Stimulated activated CD4-positive, alpha-beta T cell treated with anti-CD3 and anti-CD28 coated beads, Interleukin-1b, Interleukin-23, amount 100 ng/mL, for 1 hour (primary cell): ENCODE measurements around the gene SMTN.
"Not testable (repeated sequence)": the region's sequence is repeated elsewhere in the genome, so short reads cannot be mapped to it uniquely, and the experiment has no call there.

Source experiments
- DNase-seq, 2 donors: peaks; one replicate each; pipeline ENCODE4 v3.0.0-alpha.2; 2020; ENCODE audit warnings: low read depth in 2 of 2

The SMTN gene

GRCh38 chr22:31090217-31091085 is 9.3 kb downstream of the SMTN start:
- no peak for DNase-seq

- no peak for DNase-seq
These were observed 10.2 kb downstream of the SMTN start for GRCh38 chr22:31091106-31091975.

GRCh38 chr22:31092161-31092560 is 11.0 kb downstream of the SMTN start:
- DNase-seq: no peak

- no peak for DNase-seq
These were observed 12.2 kb downstream of the SMTN start for GRCh38 chr22:31093086-31093850.

- DNase-seq: no peak
These were observed 13.0 kb downstream of the SMTN start for GRCh38 chr22:31094021-31094551.

- DNase-seq: no peak
These were observed 13.6 kb downstream of the SMTN start for GRCh38 chr22:31094741-31095140.

- no peak for DNase-seq
These were observed 14.6 kb downstream of the SMTN start for GRCh38 chr22:31095637-31096249.

- DNase-seq: no peak
These were observed 15.7 kb downstream of the SMTN start for GRCh38 chr22:31096657-31097279.

GRCh38 chr22:31097539-31097938 is 16.4 kb downstream of the SMTN start:
- not testable (repeated sequence) for DNase-seq

GRCh38 chr22:31097941-31098631 is 17.0 kb downstream of the SMTN start:
- no peak for DNase-seq

GRCh38 chr22:31098632-31099110 is 17.6 kb downstream of the SMTN start:
- no peak for DNase-seq

GRCh38 chr22:31099386-31099785 is 18.3 kb downstream of the SMTN start:
- no peak for DNase-seq

- no peak for DNase-seq
These were observed 19.0 kb downstream of the SMTN start for GRCh38 chr22:31099841-31100761.

- DNase-seq: no peak
These were observed 19.8 kb downstream of the SMTN start for GRCh38 chr22:31100762-31101525.

- DNase-seq: no peak
These were observed 21.4 kb downstream of the SMTN start for GRCh38 chr22:31102441-31103081.

- DNase-seq: no peak
These were observed 22.0 kb downstream of the SMTN start for GRCh38 chr22:31103111-31103510.

GRCh38 chr22:31103899-31104694 is 23.0 kb downstream of the SMTN start:
- no peak for DNase-seq
